HEK293 (cell line): ENCODE results near the gene ZNF80.

Experiments
- CTCF ChIA-PET: fragments of 350-600 bp; formaldehyde crosslinking; extraction: SDS; loops from one replicate; lab custom pipeline; 2021; ENCODE audit warnings: antibody characterized with exemption; lab: Yijun Ruan, JAX
- POLR2A ChIA-PET: fragments of 300-600 bp; formaldehyde crosslinking; extraction: SDS; loops from one replicate; lab custom pipeline; 2020; ENCODE audit warnings: antibody characterized with exemption, inconsistent platforms; lab: Yijun Ruan, JAX
- H3K27ac ChIP-seq: fragments of 200-500 bp; sonication (Bioruptor generic); 2 replicates; pipeline ENCODE4 v1.5.1; 2014; ENCODE audit warnings: low read depth, low read length, control low read depth, inconsistent platforms; ENCODE audit errors: extremely low read depth
- H3K36me3 ChIP-seq, 2 experiments: fragments of 200-500 bp in 1 of 2; sonication (Bioruptor generic) in 1 of 2; 1 replicate in 1 of 2; 2 replicates in 1 of 2; pipeline ENCODE4 v1.5.1; 2014 to 2017; ENCODE audit warnings: inconsistent platforms in 2 of 2, low read length in 2 of 2; ENCODE audit not compliant: control insufficient read depth in 2 of 2, insufficient read depth in 1 of 2
- H3K4me1 ChIP-seq: fragments of 200-500 bp; sonication (Bioruptor generic); 2 replicates; pipeline ENCODE4 v1.5.1; 2014; ENCODE audit warnings: mild to moderate bottlenecking, low read length, inconsistent platforms; ENCODE audit not compliant: control insufficient read depth, insufficient read depth
- H3K4me3 ChIP-seq: 2 replicates; pipeline ENCODE4 v1.5.1; 2011; ENCODE audit warnings: low read depth, mild to moderate bottlenecking, control low read depth, low read length, moderate library complexity
- H3K9me3 ChIP-seq: fragments of 200-500 bp; sonication (Bioruptor generic); 2 replicates; pipeline ENCODE4 v1.5.1; 2014; ENCODE audit warnings: low read depth, low read length, inconsistent platforms; ENCODE audit not compliant: control insufficient read depth, insufficient read depth
- GLIS2 ChIP-seq: fragments of 450-650 bp; formaldehyde crosslinking; IDR thresholded peaks from 2 replicates; pipeline ENCODE4 v1.5.1; 2016; ENCODE audit warnings: missing biosample characterization, missing genetic modification characterization
- HOXD13 ChIP-seq: sonication (generic); formaldehyde crosslinking; IDR thresholded peaks from 2 replicates; pipeline ENCODE4 v1.8.0; 2022; ENCODE audit warnings: missing genetic modification reagents, borderline replicate concordance
- KLF9 ChIP-seq: fragments of 450-650 bp; formaldehyde crosslinking; IDR thresholded peaks from 2 replicates; pipeline ENCODE4 v1.5.1; 2016; ENCODE audit warnings: missing biosample characterization, missing genetic modification characterization, low read depth
- MEIS1 ChIP-seq: sonication (generic); formaldehyde crosslinking; IDR thresholded peaks from 2 replicates; pipeline ENCODE4 v1.8.1; 2022; ENCODE audit warnings: missing genetic modification reagents, mild to moderate bottlenecking, borderline replicate concordance
- MYNN ChIP-seq: fragments of 450-650 bp; formaldehyde crosslinking; IDR thresholded peaks from 2 replicates; pipeline ENCODE4 v1.5.1; 2016; ENCODE audit warnings: missing biosample characterization, missing genetic modification characterization, borderline replicate concordance
- PBX3 ChIP-seq: sonication (generic); formaldehyde crosslinking; IDR thresholded peaks from 2 replicates; pipeline ENCODE4 v1.8.1; 2022; ENCODE audit warnings: mild to moderate bottlenecking, moderate library complexity, missing genetic modification reagents
- SP2 ChIP-seq: fragments of 450-650 bp; formaldehyde crosslinking; IDR thresholded peaks from 2 replicates; pipeline ENCODE4 v1.5.1; 2016; ENCODE audit warnings: missing biosample characterization, missing genetic modification characterization
- SP3 ChIP-seq: fragments of 450-650 bp; formaldehyde crosslinking; IDR thresholded peaks from 2 replicates; pipeline ENCODE4 v1.5.1; 2016; ENCODE audit warnings: missing biosample characterization, missing genetic modification characterization
- SP7 ChIP-seq: fragments of 450-650 bp; formaldehyde crosslinking; IDR thresholded peaks from 2 replicates; pipeline ENCODE4 v1.5.1; 2016; ENCODE audit warnings: missing biosample characterization, missing genetic modification characterization
- ZBTB48 ChIP-seq: fragments of 450-650 bp; formaldehyde crosslinking; IDR thresholded peaks from 2 replicates; pipeline ENCODE4 v1.5.1; 2016; ENCODE audit warnings: missing biosample characterization, missing genetic modification characterization
- ZNF10 ChIP-seq: fragments of 450-650 bp; formaldehyde crosslinking; IDR thresholded peaks from 2 replicates; pipeline ENCODE4 v1.5.1; 2017; ENCODE audit warnings: missing biosample characterization, missing genetic modification characterization
- ZNF16 ChIP-seq: fragments of 450-650 bp; formaldehyde crosslinking; IDR thresholded peaks from 2 replicates; pipeline ENCODE4 v1.5.1; 2016; ENCODE audit warnings: low read depth, missing biosample characterization, missing genetic modification characterization
- ZNF223 ChIP-seq: fragments of 450-650 bp; formaldehyde crosslinking; IDR thresholded peaks from 2 replicates; pipeline ENCODE4 v1.5.1; 2016; ENCODE audit warnings: missing biosample characterization, missing genetic modification characterization
- ZNF248 ChIP-seq: fragments of 450-650 bp; formaldehyde crosslinking; IDR thresholded peaks from 2 replicates; pipeline ENCODE4 v1.5.1; 2017; ENCODE audit warnings: missing biosample characterization, missing genetic modification characterization
- ZNF362 ChIP-seq: fragments of 450-650 bp; formaldehyde crosslinking; IDR thresholded peaks from 2 replicates; pipeline ENCODE4 v1.5.1; 2016; ENCODE audit warnings: missing biosample characterization, missing genetic modification characterization
- ZNF366 ChIP-seq: fragments of 450-650 bp; formaldehyde crosslinking; conservative IDR thresholded peaks from 2 replicates; pipeline ENCODE4 v1.5.1; 2016; ENCODE audit warnings: missing biosample characterization, missing genetic modification characterization
- ZNF391 ChIP-seq: fragments of 450-650 bp; formaldehyde crosslinking; IDR thresholded peaks from 2 replicates; pipeline ENCODE4 v1.5.1; 2016; ENCODE audit warnings: low read depth, missing biosample characterization, missing genetic modification characterization, borderline replicate concordance
- ZNF398 ChIP-seq: fragments of 450-650 bp; formaldehyde crosslinking; IDR thresholded peaks from 2 replicates; pipeline ENCODE4 v1.5.1; 2017; ENCODE audit warnings: missing biosample characterization, missing genetic modification characterization
- ZNF518A ChIP-seq: fragments of 450-650 bp; formaldehyde crosslinking; conservative IDR thresholded peaks from 2 replicates; pipeline ENCODE4 v1.5.1; 2016; ENCODE audit warnings: low read depth, missing biosample characterization, missing genetic modification characterization
- ZNF571 ChIP-seq: fragments of 450-650 bp; formaldehyde crosslinking; IDR thresholded peaks from 2 replicates; pipeline ENCODE4 v1.5.0; 2017; ENCODE audit warnings: missing biosample characterization, missing genetic modification characterization
- ZNF585B ChIP-seq: fragments of 450-650 bp; formaldehyde crosslinking; IDR thresholded peaks from 2 replicates; pipeline ENCODE4 v1.5.1; 2016; ENCODE audit warnings: missing biosample characterization, missing genetic modification characterization
- ZNF600 ChIP-seq: fragments of 450-650 bp; formaldehyde crosslinking; IDR thresholded peaks from 2 replicates; pipeline ENCODE4 v1.5.1; 2016; ENCODE audit warnings: missing biosample characterization, missing genetic modification characterization
- ZNF624 ChIP-seq: fragments of 450-650 bp; formaldehyde crosslinking; IDR thresholded peaks from 2 replicates; pipeline ENCODE4 v1.5.1; 2017; ENCODE audit warnings: missing biosample characterization, missing genetic modification characterization
- ZNF776 ChIP-seq: fragments of 450-650 bp; formaldehyde crosslinking; IDR thresholded peaks from 2 replicates; pipeline ENCODE4 v1.5.0; 2017; ENCODE audit warnings: missing biosample characterization, missing genetic modification characterization, borderline replicate concordance
- ZNF830 ChIP-seq: fragments of 450-650 bp; IDR thresholded peaks from 2 replicates; pipeline ENCODE4 v1.5.0; 2018; ENCODE audit warnings: missing biosample characterization, missing genetic modification characterization, low read depth, mild to moderate bottlenecking, moderate library complexity

The ZNF80 gene

GRCh38 chr3:114207768-114208167 is 29.6 kb downstream of the ZNF80 start:
- H3K36me3 ChIP-seq, result no peaks in the 10 kb centered on the region
- no peak overlapping the region for H3K27ac ChIP-seq
- no peak overlapping the region for H3K4me3 ChIP-seq
- ChIA-PET CTCF (no interaction called here), POLR2A (no interaction called here)
- H3K9me3 ChIP-seq, result no peaks in the 10 kb centered on the region
- TF ChIP-seq ZNF10, result no peak
- no peak for TF ChIP-seq ZNF366 (tag by site-specific recombination)
- TF ChIP-seq ZNF830 (tag by site-specific recombination), result no peak
- no peak for TF ChIP-seq ZBTB48 (tag by site-specific recombination)
- no peak for TF ChIP-seq ZNF362 (tag by site-specific recombination)
- no peak for TF ChIP-seq ZNF624 (tag by site-specific recombination)
- no peak for TF ChIP-seq SP7 (tag by site-specific recombination)
- H3K4me1 ChIP-seq, result no peaks in the 10 kb centered on the region

- Histone ChIP-seq H3K36me3 (no peaks in the 10 kb centered on the region), H3K27ac (no peak overlapping the region), H3K4me3 (no peak overlapping the region), H3K9me3 (no peaks in the 10 kb centered on the region), H3K4me1 (no peaks in the 10 kb centered on the region)
- ChIA-PET POLR2A (no interaction called here), CTCF (no interaction called here)
- TF ChIP-seq PBX3 (CRISPR knock-in tag) (no peak), GLIS2 (tag by site-specific recombination) (no peak), ZNF585B (tag by site-specific recombination) (no peak), ZNF223 (no peak), MEIS1 (no peak)
Measured at GRCh38 chr3:114206342-114206741, 31.0 kb downstream of the ZNF80 start.

GRCh38 chr3:114205541-114205940 is 31.8 kb downstream of the ZNF80 start:
- Histone ChIP-seq H3K4me3 (no peak overlapping the region), H3K4me1 (no peaks in the 10 kb centered on the region), H3K36me3 (no peaks in the 10 kb centered on the region), H3K9me3 (no peaks in the 10 kb centered on the region), H3K27ac (no peak overlapping the region)
- CTCF ChIA-PET, result no interaction called here
- POLR2A ChIA-PET, result no interaction called here
- no peak for TF ChIP-seq ZNF776 (tag by site-specific recombination)
- TF ChIP-seq SP3, result no peak
- no peak for TF ChIP-seq SP2 (tag by site-specific recombination)
- no peak for TF ChIP-seq ZNF16 (tag by site-specific recombination)
- TF ChIP-seq KLF9 (tag by site-specific recombination), result no peak
- TF ChIP-seq HOXD13, result no peak
- TF ChIP-seq MYNN (tag by site-specific recombination), result no peak
- no peak for TF ChIP-seq ZNF398 (tag by site-specific recombination)
- TF ChIP-seq ZNF248 (tag by site-specific recombination), result no peak
- TF ChIP-seq ZNF600, result no peak
- TF ChIP-seq ZNF518A, result no peak
- TF ChIP-seq ZNF571 (tag by site-specific recombination), result no peak
- no peak for TF ChIP-seq ZNF391 (tag by site-specific recombination)
